ENCODE measurements around the gene GPR35. TPM values are rescaled to one million over a fixed set of nuclear protein-coding genes. Genes with fewer than 3 reads are reported as not detected.
"Not testable (repeated sequence)": the region's sequence is repeated elsewhere in the genome, so short reads cannot be mapped to it uniquely, and the experiment has no call there.

Gene GPR35
- total RNA-seq, 1 donor from 2014 or later, result 1.9 TPM

DNA sequence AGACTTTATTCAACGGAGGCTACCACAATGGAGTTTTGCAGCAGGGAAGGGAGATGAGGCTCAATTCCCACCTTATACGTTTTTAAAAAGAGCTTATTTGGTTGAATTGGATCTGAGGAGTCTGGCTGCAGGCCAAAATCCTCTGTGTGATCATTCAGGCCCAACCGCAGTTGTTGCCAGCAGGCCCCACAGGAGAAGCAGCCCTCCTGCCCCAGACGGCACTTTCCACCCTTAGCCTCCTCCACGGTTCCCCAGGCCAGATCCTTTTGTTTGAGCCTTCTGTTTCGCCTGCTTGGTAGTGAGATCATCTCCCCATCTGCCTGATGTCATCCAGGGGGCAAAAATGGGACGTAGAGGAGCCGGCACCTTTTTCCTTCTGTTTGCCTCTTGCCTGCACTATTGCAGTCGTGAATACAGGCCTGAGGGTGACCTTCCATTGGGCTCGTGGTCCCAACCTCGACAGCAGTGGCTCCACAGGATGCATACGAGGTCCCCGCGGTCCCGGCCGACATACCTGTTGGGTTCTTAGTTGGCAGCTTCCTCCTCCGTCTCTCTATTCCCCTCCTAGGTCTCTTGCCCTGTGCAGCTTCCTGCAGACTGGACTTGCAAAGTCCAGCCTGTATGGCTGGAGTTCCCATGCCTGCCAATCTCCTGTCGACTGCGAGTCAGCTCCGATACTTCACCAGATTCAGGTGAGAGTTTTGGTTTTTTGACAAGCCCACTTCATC, 9.3 kb upstream of the GPR35 start:
- H3K4me3 Mint-ChIP-seq (ENCODE audit: unreplicated experiment), result no peak overlapping the region
- peaks cover 12% of the 10 kb centered on the region for H3K9me3 Mint-ChIP-seq (ENCODE audit: low read depth)
- H3K4me1 Mint-ChIP-seq (ENCODE audit: low read depth), result no peaks in the 10 kb centered on the region
- no peaks in the 10 kb centered on the region for H3K27me3 Mint-ChIP-seq (ENCODE audit: low read depth)
- TF ChIP-seq, protein P1, sequence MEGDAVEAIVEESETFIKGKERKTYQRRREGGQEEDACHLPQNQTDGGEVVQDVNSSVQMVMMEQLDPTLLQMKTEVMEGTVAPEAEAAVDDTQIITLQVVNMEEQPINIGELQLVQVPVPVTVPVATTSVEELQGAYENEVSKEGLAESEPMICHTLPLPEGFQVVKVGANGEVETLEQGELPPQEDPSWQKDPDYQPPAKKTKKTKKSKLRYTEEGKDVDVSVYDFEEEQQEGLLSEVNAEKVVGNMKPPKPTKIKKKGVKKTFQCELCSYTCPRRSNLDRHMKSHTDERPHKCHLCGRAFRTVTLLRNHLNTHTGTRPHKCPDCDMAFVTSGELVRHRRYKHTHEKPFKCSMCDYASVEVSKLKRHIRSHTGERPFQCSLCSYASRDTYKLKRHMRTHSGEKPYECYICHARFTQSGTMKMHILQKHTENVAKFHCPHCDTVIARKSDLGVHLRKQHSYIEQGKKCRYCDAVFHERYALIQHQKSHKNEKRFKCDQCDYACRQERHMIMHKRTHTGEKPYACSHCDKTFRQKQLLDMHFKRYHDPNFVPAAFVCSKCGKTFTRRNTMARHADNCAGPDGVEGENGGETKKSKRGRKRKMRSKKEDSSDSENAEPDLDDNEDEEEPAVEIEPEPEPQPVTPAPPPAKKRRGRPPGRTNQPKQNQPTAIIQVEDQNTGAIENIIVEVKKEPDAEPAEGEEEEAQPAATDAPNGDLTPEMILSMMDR (IDR thresholded peaks at IDR 0.05), result no peak
- peak; percentile 89 for DNase-seq (ENCODE audit: low spot score)
- no peak overlapping the region for H3K27ac Mint-ChIP-seq (ENCODE audit: unreplicated experiment)
- peaks cover 14% of the 10 kb centered on the region for H3K36me3 Mint-ChIP-seq (ENCODE audit: low read depth)

DNA sequence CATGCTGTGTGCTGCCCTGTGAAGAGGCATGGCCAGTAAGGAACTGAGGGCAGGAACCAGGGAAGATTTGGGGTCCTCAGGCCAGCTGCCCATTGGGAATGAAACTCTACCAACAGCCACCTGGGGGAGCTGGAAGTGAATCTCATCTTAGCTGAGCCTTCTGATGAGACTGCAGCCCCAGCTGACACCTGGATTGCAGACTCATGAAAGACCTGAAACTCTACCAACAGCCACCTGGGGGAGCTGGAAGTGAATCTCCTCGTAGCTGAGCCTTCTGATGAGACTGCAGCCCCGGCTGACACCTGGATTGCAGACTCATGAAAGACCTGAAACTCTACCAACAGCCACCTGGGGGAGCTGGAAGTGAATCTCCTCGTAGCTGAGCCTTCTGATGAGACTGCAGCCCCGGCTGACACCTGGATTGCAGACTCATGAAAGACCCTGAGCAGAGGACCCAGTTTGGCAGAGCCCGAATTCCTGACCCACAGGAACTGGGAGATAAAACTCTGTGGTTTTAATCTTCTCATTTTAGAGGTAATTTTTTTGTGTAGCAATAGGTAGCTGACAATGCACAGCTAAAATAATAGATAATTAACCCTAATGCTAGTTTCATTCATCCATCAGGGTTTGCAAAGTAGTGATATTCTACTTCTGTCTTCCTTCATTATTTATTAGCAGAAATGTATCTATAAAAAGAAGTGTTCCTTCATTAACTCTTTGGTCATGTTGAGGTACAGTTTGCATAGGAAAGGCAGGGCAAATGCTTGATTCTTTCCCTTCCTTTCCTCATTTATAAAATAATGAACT, 8.2 kb upstream of the GPR35 start:
- not testable (repeated sequence) for H3K4me1 Mint-ChIP-seq (ENCODE audit: low read depth); H3K36me3 Mint-ChIP-seq (ENCODE audit: low read depth); H3K4me3 Mint-ChIP-seq (ENCODE audit: unreplicated experiment); H3K27ac Mint-ChIP-seq (ENCODE audit: unreplicated experiment); H3K27me3 Mint-ChIP-seq (ENCODE audit: low read depth)
- peak; percentile 25 for DNase-seq (ENCODE audit: low spot score)
- peaks cover 12% of the 10 kb centered on the region for H3K9me3 Mint-ChIP-seq (ENCODE audit: low read depth)

DNA sequence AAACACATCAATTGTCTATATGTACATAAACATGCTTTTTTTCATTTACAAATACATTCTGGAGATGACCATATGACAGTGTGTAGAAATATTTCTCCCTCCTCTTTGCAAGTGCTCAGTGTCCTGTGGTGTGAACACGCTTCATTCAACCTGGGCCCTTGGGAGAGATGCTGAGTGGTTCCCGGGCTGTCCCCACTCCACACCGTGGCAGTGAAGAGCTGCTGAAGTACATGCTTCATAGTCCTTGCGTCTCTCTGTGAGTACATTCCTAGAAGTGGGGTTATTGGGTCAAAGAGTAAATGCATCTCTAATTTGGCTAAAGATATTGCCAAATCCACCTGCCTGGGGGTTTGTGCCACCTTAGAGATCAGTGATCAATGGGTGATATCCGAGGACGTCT, 6.5 kb upstream of the GPR35 start:
- TF ChIP-seq, protein P1 (IDR thresholded peaks at IDR 0.05), result no peak
- no peak overlapping the region for H3K4me3 Mint-ChIP-seq (ENCODE audit: unreplicated experiment)
- H3K36me3 Mint-ChIP-seq (ENCODE audit: low read depth), result peaks cover 5% of the 10 kb centered on the region
- H3K9me3 Mint-ChIP-seq (ENCODE audit: low read depth), result peaks cover 12% of the 10 kb centered on the region
- no peaks in the 10 kb centered on the region for H3K27me3 Mint-ChIP-seq (ENCODE audit: low read depth)
- peaks cover 4% of the 10 kb centered on the region for H3K4me1 Mint-ChIP-seq (ENCODE audit: low read depth)
- no peak overlapping the region for H3K27ac Mint-ChIP-seq (ENCODE audit: unreplicated experiment)
- DNase-seq (ENCODE audit: low spot score), result no peak

DNA sequence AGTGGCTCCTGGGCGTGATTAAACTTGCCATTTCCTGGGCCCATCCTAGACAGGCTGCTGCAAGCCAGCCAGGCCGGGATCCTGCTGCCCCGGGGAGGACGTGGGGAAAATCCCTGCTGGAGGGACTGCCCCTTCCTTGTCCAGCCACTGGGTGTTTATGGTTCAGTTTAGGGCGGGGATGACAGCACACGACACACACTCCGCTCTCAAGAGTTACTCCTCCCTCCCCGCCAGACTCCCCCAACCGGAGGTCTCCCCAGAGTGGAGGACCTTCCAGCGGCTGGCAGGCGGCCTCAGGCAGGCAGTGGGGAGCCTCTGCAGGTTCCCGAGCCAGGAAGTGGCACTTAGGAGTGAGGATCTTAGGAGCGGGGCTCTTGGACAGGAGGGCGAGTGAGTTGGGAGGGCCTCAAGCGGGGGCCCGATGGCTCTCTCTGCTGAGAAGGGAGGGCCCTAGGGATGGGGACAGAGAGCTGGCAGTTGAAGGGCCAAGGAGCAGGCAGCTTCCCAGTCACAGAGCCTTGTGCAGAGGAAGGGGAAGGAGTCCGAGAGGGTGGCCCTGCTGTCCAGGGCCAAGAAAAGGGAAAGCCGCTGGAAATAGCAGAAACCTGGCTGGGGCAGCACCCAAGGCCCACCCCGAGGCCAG, 5.7 kb upstream of the GPR35 start:
- H3K4me1 Mint-ChIP-seq (ENCODE audit: low read depth), result peaks cover 4% of the 10 kb centered on the region
- DNase-seq (ENCODE audit: low spot score), result peak; percentile 81
- H3K27ac Mint-ChIP-seq (ENCODE audit: unreplicated experiment), result no peak overlapping the region
- TF ChIP-seq, protein P1 (IDR thresholded peaks at IDR 0.05), result no peak
- H3K27me3 Mint-ChIP-seq (ENCODE audit: low read depth), result no peaks in the 10 kb centered on the region
- H3K9me3 Mint-ChIP-seq (ENCODE audit: low read depth), result peaks cover 12% of the 10 kb centered on the region
- H3K36me3 Mint-ChIP-seq (ENCODE audit: low read depth), result peaks cover 5% of the 10 kb centered on the region
- no peak overlapping the region for H3K4me3 Mint-ChIP-seq (ENCODE audit: unreplicated experiment)

DNA sequence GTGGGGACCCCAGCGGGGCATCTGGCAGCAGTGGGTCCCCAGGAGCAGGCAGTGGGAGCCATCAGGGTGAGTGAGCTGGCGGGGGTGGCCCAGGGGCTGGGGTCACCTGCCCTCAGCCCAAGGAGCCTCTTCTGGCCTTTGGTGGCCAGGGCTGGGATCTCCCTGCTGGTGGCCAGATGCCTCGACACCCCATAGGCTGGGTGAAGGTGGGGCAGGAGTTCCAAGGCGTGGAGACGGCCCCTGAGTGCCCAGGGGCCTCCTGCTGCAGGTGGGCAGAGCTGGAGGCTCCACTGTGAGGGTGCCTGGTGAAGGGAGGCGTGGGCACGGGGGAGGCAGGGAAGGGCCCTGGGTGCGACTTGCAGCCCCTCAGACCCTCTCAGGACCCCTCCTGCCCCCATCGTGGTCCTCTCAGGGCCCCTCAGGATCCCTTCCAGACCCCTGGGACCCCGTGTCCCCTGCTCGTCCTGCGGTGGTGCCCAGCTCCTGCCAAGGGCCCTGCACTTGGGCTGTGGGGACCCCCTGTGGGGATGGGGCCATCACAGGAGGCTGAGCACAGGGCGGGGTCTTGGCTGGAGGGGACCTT, 5.0 kb upstream of the GPR35 start:
- Mint-ChIP-seq H3K27ac (ENCODE audit: unreplicated experiment) (no peak overlapping the region), H3K9me3 (ENCODE audit: low read depth) (peaks cover 12% of the 10 kb centered on the region), H3K36me3 (ENCODE audit: low read depth) (peaks cover 5% of the 10 kb centered on the region), H3K4me3 (ENCODE audit: unreplicated experiment) (no peak overlapping the region), H3K27me3 (ENCODE audit: low read depth) (no peaks in the 10 kb centered on the region), H3K4me1 (ENCODE audit: low read depth) (peaks cover 7% of the 10 kb centered on the region)
- TF ChIP-seq, protein P1 (IDR thresholded peaks at IDR 0.05), result no peak
- DNase-seq (ENCODE audit: low spot score), result peak; percentile 87
